GM18858 (cell line): ENCODE results near the gene HSD3B2.

Experiments
- ATAC-seq: cut with Tn5 transposase; IDR thresholded peaks from one replicate; pipeline ENCODE4 v1.9.1; 2021; ENCODE audit not compliant: unreplicated experiment

HSD3B2 gene

GRCh38 chr1:119453021-119453420, 38.1 kb downstream of the HSD3B2 start:
- no peak for ATAC-seq

- ATAC-seq = no peak
Measured at GRCh38 chr1:119462964-119463363, 48.0 kb downstream of the HSD3B2 start.

- no peak for ATAC-seq
Measured at GRCh38 chr1:119463569-119463968, 48.6 kb downstream of the HSD3B2 start.

GRCh38 chr1:119466445-119466844, 51.5 kb downstream of the HSD3B2 start:
- ATAC-seq = no peak

GRCh38 chr1:119467219-119467618, 52.3 kb downstream of the HSD3B2 start:
- ATAC-seq = no peak

GRCh38 chr1:119467857-119468668, 53.1 kb downstream of the HSD3B2 start:
- ATAC-seq = no peak

- no peak for ATAC-seq
Measured at GRCh38 chr1:119469741-119470140, 54.8 kb downstream of the HSD3B2 start.

GRCh38 chr1:119470377-119470776, 55.4 kb downstream of the HSD3B2 start:
- no peak for ATAC-seq

GRCh38 chr1:119470958-119471357, 56.0 kb downstream of the HSD3B2 start:
- ATAC-seq = no peak

GRCh38 chr1:119471566-119471965, 56.6 kb downstream of the HSD3B2 start:
- no peak for ATAC-seq

GRCh38 chr1:119472080-119472818, 57.3 kb downstream of the HSD3B2 start:
- no peak for ATAC-seq
